Activated naive CD8-positive, alpha-beta T cell (primary cell): ENCODE data around the gene ARHGEF10L.

Source experiments
- H3K27ac Mint-ChIP-seq: one replicate; pipeline ENCODE4 v1.8.0; 2021; ENCODE audit warnings: mixed read lengths
- H3K27me3 Mint-ChIP-seq: one replicate; pipeline ENCODE4 v1.8.0; 2021; ENCODE audit warnings: mixed read lengths
- H3K36me3 Mint-ChIP-seq: one replicate; pipeline ENCODE4 v1.8.0; 2021; ENCODE audit warnings: mixed read lengths
- H3K4me1 Mint-ChIP-seq: one replicate; pipeline ENCODE4 v1.8.0; 2021; ENCODE audit warnings: low read depth, mixed read lengths
- H3K4me3 Mint-ChIP-seq: one replicate; pipeline ENCODE4 v1.8.0; 2021; ENCODE audit warnings: mild to moderate bottlenecking, mixed read lengths
- H3K9me3 Mint-ChIP-seq: one replicate; pipeline ENCODE4 v1.8.0; 2021; ENCODE audit warnings: low read depth, mixed read lengths

Gene ARHGEF10L

GRCh38 chr1:17568014-17568900 lies 28.8 kb downstream of the ARHGEF10L start:
- H3K27me3 Mint-ChIP-seq: peaks cover 7% of the 10 kb centered on the region
- H3K4me3 Mint-ChIP-seq: no peak overlapping the region
- H3K4me1 Mint-ChIP-seq: no peaks in the 10 kb centered on the region
- H3K36me3 Mint-ChIP-seq: no peaks in the 10 kb centered on the region
- H3K9me3 Mint-ChIP-seq: no peaks in the 10 kb centered on the region
- no peak overlapping the region for H3K27ac Mint-ChIP-seq

GRCh38 chr1:17569200-17570139 lies 30.0 kb downstream of the ARHGEF10L start:
- Mint-ChIP-seq H3K4me3 (no peak overlapping the region), H3K27me3 (peaks cover 7% of the 10 kb centered on the region), H3K4me1 (no peaks in the 10 kb centered on the region), H3K36me3 (no peaks in the 10 kb centered on the region), H3K9me3 (no peaks in the 10 kb centered on the region), H3K27ac (no peak overlapping the region)

- Mint-ChIP-seq H3K27ac (no peak overlapping the region), H3K4me3 (no peak overlapping the region), H3K4me1 (no peaks in the 10 kb centered on the region), H3K9me3 (no peaks in the 10 kb centered on the region), H3K27me3 (peaks cover 7% of the 10 kb centered on the region), H3K36me3 (no peaks in the 10 kb centered on the region)
Observed at GRCh38 chr1:17570228-17570627, 30.7 kb downstream of the ARHGEF10L start.

GRCh38 chr1:17572264-17572985 lies 32.9 kb downstream of the ARHGEF10L start:
- no peak overlapping the region for H3K27ac Mint-ChIP-seq
- peaks cover 7% of the 10 kb centered on the region for H3K27me3 Mint-ChIP-seq
- H3K4me3 Mint-ChIP-seq: no peak overlapping the region
- H3K9me3 Mint-ChIP-seq: no peaks in the 10 kb centered on the region
- H3K4me1 Mint-ChIP-seq: no peaks in the 10 kb centered on the region
- H3K36me3 Mint-ChIP-seq: no peaks in the 10 kb centered on the region

- Mint-ChIP-seq H3K27me3 (peaks cover 5% of the 10 kb centered on the region), H3K36me3 (no peaks in the 10 kb centered on the region), H3K4me3 (no peak overlapping the region), H3K9me3 (no peaks in the 10 kb centered on the region), H3K4me1 (no peaks in the 10 kb centered on the region), H3K27ac (no peak overlapping the region)
Observed at GRCh38 chr1:17573518-17574041, 34.1 kb downstream of the ARHGEF10L start.

GRCh38 chr1:17574516-17574915 lies 35.0 kb downstream of the ARHGEF10L start:
- H3K4me1 Mint-ChIP-seq: no peaks in the 10 kb centered on the region
- H3K27me3 Mint-ChIP-seq: peaks cover 5% of the 10 kb centered on the region
- no peak overlapping the region for H3K4me3 Mint-ChIP-seq
- H3K27ac Mint-ChIP-seq: no peak overlapping the region
- H3K36me3 Mint-ChIP-seq: no peaks in the 10 kb centered on the region
- no peaks in the 10 kb centered on the region for H3K9me3 Mint-ChIP-seq

GRCh38 chr1:17575797-17576518 lies 36.5 kb downstream of the ARHGEF10L start:
- Mint-ChIP-seq H3K9me3 (no peaks in the 10 kb centered on the region), H3K4me1 (peaks cover 2% of the 10 kb centered on the region), H3K27me3 (peaks cover 2% of the 10 kb centered on the region), H3K27ac (no peak overlapping the region), H3K4me3 (no peak overlapping the region), H3K36me3 (no peaks in the 10 kb centered on the region)

- H3K27ac Mint-ChIP-seq: no peak overlapping the region
- H3K36me3 Mint-ChIP-seq: no peaks in the 10 kb centered on the region
- H3K9me3 Mint-ChIP-seq: no peaks in the 10 kb centered on the region
- H3K27me3 Mint-ChIP-seq: no peaks in the 10 kb centered on the region
- H3K4me3 Mint-ChIP-seq: no peak overlapping the region
- H3K4me1 Mint-ChIP-seq: peaks cover 4% of the 10 kb centered on the region
Observed at GRCh38 chr1:17576519-17576853, 37.0 kb downstream of the ARHGEF10L start.

- Mint-ChIP-seq H3K9me3 (no peaks in the 10 kb centered on the region), H3K4me1 (peaks cover 5% of the 10 kb centered on the region), H3K4me3 (no peak overlapping the region), H3K27ac (no peak overlapping the region), H3K27me3 (no peaks in the 10 kb centered on the region), H3K36me3 (no peaks in the 10 kb centered on the region)
Observed at GRCh38 chr1:17577907-17578297, 38.4 kb downstream of the ARHGEF10L start.

GRCh38 chr1:17579951-17580939 lies 40.7 kb downstream of the ARHGEF10L start:
- Mint-ChIP-seq H3K4me3 (no peak overlapping the region), H3K9me3 (no peaks in the 10 kb centered on the region), H3K27ac (no peak overlapping the region), H3K27me3 (no peaks in the 10 kb centered on the region), H3K4me1 (peaks cover 5% of the 10 kb centered on the region), H3K36me3 (no peaks in the 10 kb centered on the region)

GRCh38 chr1:17581389-17582123 lies 42.1 kb downstream of the ARHGEF10L start:
- no peaks in the 10 kb centered on the region for H3K9me3 Mint-ChIP-seq
- no peaks in the 10 kb centered on the region for H3K27me3 Mint-ChIP-seq
- no peak overlapping the region for H3K4me3 Mint-ChIP-seq
- H3K36me3 Mint-ChIP-seq: no peaks in the 10 kb centered on the region
- no peak overlapping the region for H3K27ac Mint-ChIP-seq
- H3K4me1 Mint-ChIP-seq: peaks cover 5% of the 10 kb centered on the region

GRCh38 chr1:17582124-17582774 lies 42.8 kb downstream of the ARHGEF10L start:
- no peak overlapping the region for H3K4me3 Mint-ChIP-seq
- no peaks in the 10 kb centered on the region for H3K9me3 Mint-ChIP-seq
- H3K36me3 Mint-ChIP-seq: no peaks in the 10 kb centered on the region
- peaks cover 5% of the 10 kb centered on the region for H3K4me1 Mint-ChIP-seq
- H3K27me3 Mint-ChIP-seq: no peaks in the 10 kb centered on the region
- no peak overlapping the region for H3K27ac Mint-ChIP-seq
